Natural killer cell (primary cell): ENCODE measurements around the gene CDC45. TPM values are rescaled to one million over a fixed set of nuclear protein-coding genes. Genes with fewer than 3 reads are reported as not detected.

ENCODE experiments used
- ATAC-seq, 3 donors: fragments of 150-1000 bp in 2 of 3; fragments of 200-7000 bp in 1 of 3; cut with Tn5 transposase; 1 replicate in 1 of 3; 2 replicates in 2 of 3; pipeline ENCODE4 v1.10.0; 2021; ENCODE audit warnings: mild to moderate bottlenecking in 2 of 3, moderate library complexity in 2 of 3
- DNase-seq, 2 donors: peaks; one replicate each; pipeline versions ENCODE4 v3.0.0 to v3.0.0-alpha.2; 2013 to 2021; ENCODE audit warnings: mixed read lengths in 1 of 2
- H3K27ac ChIP-seq: one replicate; pipeline ENCODE4 v1.5.1; 2013; ENCODE audit warnings: mild to moderate bottlenecking, low read length
- H3K27me3 ChIP-seq: one replicate; pipeline ENCODE4 v1.6.1; 2013; ENCODE audit warnings: low read length; ENCODE audit not compliant: control insufficient read depth, insufficient read depth
- H3K36me3 ChIP-seq: one replicate; pipeline ENCODE4 v1.6.1; 2013; ENCODE audit warnings: low read length; ENCODE audit not compliant: control insufficient read depth, insufficient read depth
- H3K4me1 ChIP-seq: one replicate; pipeline ENCODE4 v1.6.1; 2013; ENCODE audit warnings: low read length; ENCODE audit not compliant: control insufficient read depth, insufficient read depth
- H3K4me3 ChIP-seq: one replicate; pipeline ENCODE4 v1.5.1; 2013; ENCODE audit warnings: low read length
- H3K9me3 ChIP-seq: one replicate; pipeline ENCODE4 v1.6.1; 2013; ENCODE audit warnings: low read length; ENCODE audit not compliant: control insufficient read depth, insufficient read depth
- H3K27ac Mint-ChIP-seq, 2 donors: one replicate each; pipeline ENCODE4 v1.8.0; 2022; ENCODE audit warnings: mild to moderate bottlenecking in 2 of 2, mixed read lengths in 2 of 2, moderate library complexity in 1 of 2
- H3K27me3 Mint-ChIP-seq, 2 donors: one replicate each; pipeline ENCODE4 v1.8.0; 2022; ENCODE audit warnings: low read depth in 2 of 2, mixed read lengths in 2 of 2
- H3K36me3 Mint-ChIP-seq: one replicate; pipeline ENCODE4 v1.8.0; 2022; ENCODE audit warnings: mixed read lengths
- H3K4me1 Mint-ChIP-seq, 2 donors: one replicate each; pipeline ENCODE4 v1.8.0; 2022; ENCODE audit warnings: mixed read lengths in 2 of 2
- H3K4me3 Mint-ChIP-seq: one replicate; pipeline ENCODE4 v1.8.0; 2022; ENCODE audit warnings: mild to moderate bottlenecking, moderate library complexity, mixed read lengths
- H3K9me3 Mint-ChIP-seq, 2 donors: one replicate each; pipeline ENCODE4 v1.8.0; 2022; ENCODE audit warnings: mixed read lengths in 2 of 2
- WGBS: methylation state at CpG from one replicate; pipeline ENCODE4 v1.1.7; 2013; ENCODE audit warnings: missing lambda C conversion rate; ENCODE audit not compliant: insufficient coverage; 5-methylcytosine and 5-hydroxymethylcytosine counted together
- intact Hi-C: fragments of 100-400 bp; cut with micrococcal nuclease; formaldehyde crosslinking; loops from one replicate; pipeline ENCODE4 v1.14.2; 2022
- total RNA-seq, 4 donors: library from RNA; stranded (reverse); fragments of 120-200 nt in 1 of 4; gene quantifications; one replicate each; pipeline versions ENCODE4 v1.2.3 to v1.2.4, GENCODE V29; 2013 to 2022
- TF ChIP-seq, protein P1 (sequence below): fragments of 200-600 bp; IDR thresholded peaks from one replicate; pipeline ENCODE4 v1.8.0; 2022; ENCODE audit warnings: antibody characterized with exemption

CDC45 gene
- total RNA-seq, 3 donors from 2014 or later (not counting 1 experiment from before 2014, with no cell fraction given), result 1.6 to 4.8 (median 3.3) TPM

DNA sequence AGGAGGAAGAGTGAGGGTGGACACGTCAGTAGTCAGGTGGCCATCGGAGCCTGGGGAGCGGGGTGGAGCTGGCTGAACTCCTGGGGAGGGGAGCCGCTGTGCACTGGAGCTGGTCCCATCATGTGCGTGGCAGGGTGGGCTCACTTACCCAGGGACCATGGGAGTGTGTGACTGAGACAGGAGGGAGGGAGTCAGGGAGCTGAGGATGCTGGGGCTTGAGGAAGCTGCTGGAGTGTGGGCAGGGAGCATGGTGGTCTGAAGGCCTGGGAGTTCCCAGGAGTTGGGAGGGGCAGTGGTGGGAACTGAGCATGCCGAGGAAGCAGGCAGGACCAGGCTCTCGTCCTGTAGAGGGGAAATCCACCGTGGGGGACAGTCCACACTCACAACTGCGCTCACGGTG is 26.5 kb downstream of the CDC45 start:
- H3K27me3 Mint-ChIP-seq, result no peaks in the 10 kb centered on the region
- H3K4me3 ChIP-seq, result no peak overlapping the region
- H3K9me3 ChIP-seq, result no peaks in the 10 kb centered on the region
- H3K4me3 Mint-ChIP-seq, result no peak overlapping the region
- H3K9me3 Mint-ChIP-seq, result no peaks in the 10 kb centered on the region
- H3K36me3 ChIP-seq, result no peaks in the 10 kb centered on the region
- ATAC-seq (peak in 1 of 3 donors; percentile 12), DNase-seq (no peak)
- 90% methylated on average over 10 of the region's 10 CpGs for WGBS
- H3K4me1 Mint-ChIP-seq, result peaks cover 11 to 12% of the 10 kb centered on the region in 2 donors
- intact Hi-C loops, result no loop called here
- TF ChIP-seq, protein P1, sequence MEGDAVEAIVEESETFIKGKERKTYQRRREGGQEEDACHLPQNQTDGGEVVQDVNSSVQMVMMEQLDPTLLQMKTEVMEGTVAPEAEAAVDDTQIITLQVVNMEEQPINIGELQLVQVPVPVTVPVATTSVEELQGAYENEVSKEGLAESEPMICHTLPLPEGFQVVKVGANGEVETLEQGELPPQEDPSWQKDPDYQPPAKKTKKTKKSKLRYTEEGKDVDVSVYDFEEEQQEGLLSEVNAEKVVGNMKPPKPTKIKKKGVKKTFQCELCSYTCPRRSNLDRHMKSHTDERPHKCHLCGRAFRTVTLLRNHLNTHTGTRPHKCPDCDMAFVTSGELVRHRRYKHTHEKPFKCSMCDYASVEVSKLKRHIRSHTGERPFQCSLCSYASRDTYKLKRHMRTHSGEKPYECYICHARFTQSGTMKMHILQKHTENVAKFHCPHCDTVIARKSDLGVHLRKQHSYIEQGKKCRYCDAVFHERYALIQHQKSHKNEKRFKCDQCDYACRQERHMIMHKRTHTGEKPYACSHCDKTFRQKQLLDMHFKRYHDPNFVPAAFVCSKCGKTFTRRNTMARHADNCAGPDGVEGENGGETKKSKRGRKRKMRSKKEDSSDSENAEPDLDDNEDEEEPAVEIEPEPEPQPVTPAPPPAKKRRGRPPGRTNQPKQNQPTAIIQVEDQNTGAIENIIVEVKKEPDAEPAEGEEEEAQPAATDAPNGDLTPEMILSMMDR, result no peak
- H3K27me3 ChIP-seq, result no peaks in the 10 kb centered on the region
- H3K27ac Mint-ChIP-seq, result peak overlapping the region in 1 of 2 donors; percentile 38
- no peaks in the 10 kb centered on the region for H3K36me3 Mint-ChIP-seq
- H3K27ac ChIP-seq, result no peak overlapping the region
- peaks cover 19% of the 10 kb centered on the region for H3K4me1 ChIP-seq

DNA sequence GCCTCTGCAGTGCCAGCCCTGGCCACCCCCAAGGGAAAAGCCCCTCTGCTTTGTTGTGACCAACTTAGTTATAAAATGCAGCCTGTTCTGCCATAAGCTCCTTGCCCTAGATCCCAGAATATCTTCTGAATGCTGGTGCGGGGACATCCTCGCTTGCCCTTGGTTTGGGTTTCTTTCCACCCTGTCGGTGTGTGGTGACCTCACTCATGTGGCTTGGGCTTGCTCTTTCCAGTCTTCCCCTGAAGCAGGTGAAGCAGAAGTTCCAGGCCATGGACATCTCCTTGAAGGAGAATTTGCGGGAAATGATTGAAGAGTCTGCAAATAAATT is 27.8 kb downstream of the CDC45 start:
- H3K4me1 Mint-ChIP-seq, result peaks cover 11 to 12% of the 10 kb centered on the region in 2 donors
- TF ChIP-seq, protein P1, result no peak
- H3K36me3 Mint-ChIP-seq, result no peaks in the 10 kb centered on the region
- Histone ChIP-seq H3K4me1 (peaks cover 19% of the 10 kb centered on the region), H3K27ac (no peak overlapping the region), H3K4me3 (no peak overlapping the region), H3K9me3 (no peaks in the 10 kb centered on the region), H3K27me3 (no peaks in the 10 kb centered on the region), H3K36me3 (no peaks in the 10 kb centered on the region)
- intact Hi-C loops, result no loop called here
- ATAC-seq (no peak), DNase-seq (no peak)
- H3K9me3 Mint-ChIP-seq, result no peaks in the 10 kb centered on the region
- no peak overlapping the region for H3K4me3 Mint-ChIP-seq
- H3K27ac Mint-ChIP-seq, result no peak overlapping the region
- 97% methylated on average over 4 of the region's 4 CpGs for WGBS
- H3K27me3 Mint-ChIP-seq, result no peaks in the 10 kb centered on the region

DNA sequence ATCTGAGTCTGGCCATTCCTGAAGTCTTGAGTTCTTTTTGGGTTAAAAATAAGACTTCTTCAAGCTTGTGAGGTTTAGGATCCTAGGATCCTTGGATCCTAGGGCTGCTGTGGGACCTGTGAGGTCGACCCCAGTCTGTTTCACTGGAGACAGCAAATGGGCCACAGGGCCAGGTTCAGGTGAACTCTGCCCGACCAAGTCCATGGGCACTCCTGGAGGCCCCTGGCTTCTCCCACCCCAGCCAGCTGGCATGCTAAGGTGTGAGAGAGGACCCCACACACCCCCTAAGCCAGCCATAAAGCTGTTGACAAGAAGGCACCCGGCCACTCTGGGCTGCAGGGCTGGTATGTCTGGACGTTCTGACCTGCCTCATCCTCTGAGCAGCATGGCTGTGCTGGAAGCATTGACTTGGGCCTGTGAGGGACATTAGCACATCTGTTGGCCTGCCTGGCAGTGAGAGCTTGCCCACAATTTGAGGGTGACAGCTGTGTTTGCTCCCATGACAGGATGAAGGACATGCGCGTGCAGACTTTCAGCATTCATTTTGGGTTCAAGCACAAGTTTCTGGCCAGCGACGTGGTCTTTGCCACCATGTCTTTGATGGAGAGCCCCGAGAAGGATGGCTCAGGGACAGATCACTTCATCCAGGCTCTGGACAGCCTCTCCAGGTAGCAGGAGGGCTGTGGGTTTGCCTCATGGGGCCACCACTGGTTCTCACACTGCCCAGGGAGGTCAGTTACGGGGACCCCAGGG is 28.5 kb downstream of the CDC45 start:
- no peak for DNase-seq
- intact Hi-C loops, result no loop called here

More for the DNA sequence above, 28.5 kb downstream of the CDC45 start:
- no peaks in the 10 kb centered on the region for H3K36me3 ChIP-seq
- H3K27me3 ChIP-seq, result no peaks in the 10 kb centered on the region
- no peaks in the 10 kb centered on the region for H3K9me3 ChIP-seq
- no peak overlapping the region for H3K4me3 ChIP-seq
- Mint-ChIP-seq H3K4me1 (peaks cover 11 to 12% of the 10 kb centered on the region in 2 donors), H3K27me3 (no peaks in the 10 kb centered on the region), H3K36me3 (no peaks in the 10 kb centered on the region), H3K9me3 (no peaks in the 10 kb centered on the region), H3K27ac (no peak overlapping the region), H3K4me3 (no peak overlapping the region)
- TF ChIP-seq, protein P1, result no peak
- H3K4me1 ChIP-seq, result peaks cover 19% of the 10 kb centered on the region
- 96% methylated on average over 10 of the region's 10 CpGs for WGBS
- no peak for ATAC-seq
- H3K27ac ChIP-seq, result no peak overlapping the region
